ENCODE results near the gene MYL3.
"Not testable (repeated sequence)": the region's sequence is repeated elsewhere in the genome, so short reads cannot be mapped to it uniquely, and the experiment has no call there.

GRCh38 chr3:46808766-46809165, 54.5 kb downstream of the MYL3 start:
- not testable (repeated sequence) for TF ChIP-seq EZH2phosphoT487 (IDR thresholded peaks at IDR 0.05; ENCODE audit: insufficient read depth, low read depth); EZH2 (IDR thresholded peaks at IDR 0.05; ENCODE audit: insufficient read depth, poor library complexity, severe bottlenecking)

Data from GM23248 (cell line).